HepG2 (cell line): Measurements from ENCODE around the gene ZNF273. TPM values are rescaled to one million over a fixed set of nuclear protein-coding genes. Genes with fewer than 3 reads are reported as not detected.

Source experiments
- CHCHD3 ChIP-seq: sonication (generic); formaldehyde crosslinking; IDR thresholded peaks from 2 replicates; pipeline ENCODE4 v1.8.0; 2022; ENCODE audit warnings: mild to moderate bottlenecking, missing genetic modification reagents, moderate library complexity
- DMAP1 ChIP-seq: IDR thresholded peaks from 2 replicates; pipeline ENCODE4 v1.6.1; 2016
- ERF ChIP-seq: IDR thresholded peaks from 2 replicates; pipeline ENCODE4 v1.6.1; 2018; ENCODE audit warnings: missing biosample characterization, missing genetic modification reagents
- GATAD2A ChIP-seq: IDR thresholded peaks from 2 replicates; pipeline ENCODE4 v1.6.1; 2016
- HNF1B ChIP-seq: sonication (generic); formaldehyde crosslinking; IDR thresholded peaks from 2 replicates; pipeline ENCODE4 v1.5.1; 2020; ENCODE audit warnings: mild to moderate bottlenecking, moderate library complexity, missing genetic modification reagents
- NFAT5 ChIP-seq: sonication (generic); formaldehyde crosslinking; IDR thresholded peaks from 2 replicates; pipeline ENCODE4 v1.4.0; 2020; ENCODE audit warnings: missing genetic modification reagents
- NRL ChIP-seq: sonication (generic); formaldehyde crosslinking; IDR thresholded peaks from 2 replicates; pipeline ENCODE4 v1.5.0; 2020; ENCODE audit warnings: missing genetic modification reagents, mild to moderate bottlenecking, moderate library complexity, borderline replicate concordance
- USF2 ChIP-seq, 2 experiments: sonication (generic) in 1 of 2; formaldehyde crosslinking in 1 of 2; IDR thresholded peaks; 2 replicates each; pipeline versions ENCODE4 v1.5.1 to v1.6.1; 2011 to 2020; ENCODE audit warnings: borderline replicate concordance in 1 of 2, low read depth in 1 of 2, low read length in 1 of 2, mild to moderate bottlenecking in 1 of 2, missing genetic modification reagents in 1 of 2, moderate library complexity in 1 of 2
- ZBTB4 ChIP-seq: sonication (generic); formaldehyde crosslinking; IDR thresholded peaks from 2 replicates; pipeline ENCODE4 v1.4.0; 2020; ENCODE audit warnings: missing genetic modification reagents, mild to moderate bottlenecking, borderline replicate concordance
- ZGPAT ChIP-seq: IDR thresholded peaks from 2 replicates; pipeline ENCODE4 v1.6.1; 2016; ENCODE audit warnings: mild to moderate bottlenecking
- ZNF101 ChIP-seq: sonication (generic); formaldehyde crosslinking; IDR thresholded peaks from 2 replicates; pipeline ENCODE4 v1.4.0; 2020; ENCODE audit warnings: mild to moderate bottlenecking, low read depth, missing genetic modification reagents, borderline replicate concordance
- ZNF75D ChIP-seq: sonication (generic); formaldehyde crosslinking; IDR thresholded peaks from 2 replicates; pipeline ENCODE4 v1.8.1; 2023; ENCODE audit warnings: missing genetic modification reagents, mild to moderate bottlenecking, borderline replicate concordance
- polyA plus RNA-seq, 8 experiments: library from polyadenylated mRNA; depleted of rRNA in 3 of 8; stranded (reverse) in 7 of 8; unstranded in 1 of 8; fragments of >200 nt; fragmentation: Illumina TruSeq in 4 of 8; extraction: Trizol in 4 of 8; gene quantifications; 2 replicates each; pipeline versions ENCODE4 v1.2.1 to v1.2.3, GENCODE V29; 2011 to 2016; ENCODE audit warnings: low read depth in 4 of 8, missing spikeins in 1 of 8, mixed read lengths in 1 of 8; ENCODE audit not compliant: insufficient read depth in 1 of 8
- total RNA-seq, 5 experiments: library from RNA; depleted of rRNA; stranded (reverse); fragments of >200 nt; fragmentation: Illumina TruSeq; extraction: Trizol; gene quantifications; 2 replicates each; pipeline ENCODE4 v1.2.3, GENCODE V29; 2016; ENCODE audit warnings: low read depth in 1 of 5

The ZNF273 gene
- total and polyA plus RNA-seq, 2 of the 13 experiments (the other 11 are each of a cell fraction or from before 2014, with no cell fraction given) = 1.7 to 5.8 TPM

GRCh38 chr7:64902806-64903721 is at the start of gene ZNF273 (continued):
- TF ChIP-seq NFAT5 = no peak
- no peak for TF ChIP-seq GATAD2A (CRISPR knock-in tag)
- no peak for TF ChIP-seq USF2 (IDR thresholded peaks at IDR 0.05; ENCODE audit: low read depth, low read length)
- no peak for TF ChIP-seq USF2 (CRISPR knock-in tag; IDR thresholded peaks at IDR 0.05; ENCODE audit: borderline replicate concordance)
- peak; percentile 45; the same call in 1 of the 2 replicates for TF ChIP-seq ZGPAT (CRISPR knock-in tag)
- 0 out of 2 replicates have a peak, but pooled peaks have one; percentile 31 for TF ChIP-seq ERF
- no peak for TF ChIP-seq HNF1B (CRISPR knock-in tag)
- TF ChIP-seq NRL (CRISPR knock-in tag) = peak; percentile 74; the same call in 1 of the 2 replicates
- TF ChIP-seq DMAP1 (CRISPR knock-in tag) = peak; percentile 41; the same call in 1 of the 2 replicates
- no peak for TF ChIP-seq ZNF101 (CRISPR knock-in tag)
- no peak for TF ChIP-seq ZBTB4 (CRISPR knock-in tag)
- TF ChIP-seq CHCHD3 (CRISPR knock-in tag) = no peak
- no peak for TF ChIP-seq ZNF75D (CRISPR knock-in tag)
